ENCODE data around the gene RNF207.

The RNF207 gene

DNA sequence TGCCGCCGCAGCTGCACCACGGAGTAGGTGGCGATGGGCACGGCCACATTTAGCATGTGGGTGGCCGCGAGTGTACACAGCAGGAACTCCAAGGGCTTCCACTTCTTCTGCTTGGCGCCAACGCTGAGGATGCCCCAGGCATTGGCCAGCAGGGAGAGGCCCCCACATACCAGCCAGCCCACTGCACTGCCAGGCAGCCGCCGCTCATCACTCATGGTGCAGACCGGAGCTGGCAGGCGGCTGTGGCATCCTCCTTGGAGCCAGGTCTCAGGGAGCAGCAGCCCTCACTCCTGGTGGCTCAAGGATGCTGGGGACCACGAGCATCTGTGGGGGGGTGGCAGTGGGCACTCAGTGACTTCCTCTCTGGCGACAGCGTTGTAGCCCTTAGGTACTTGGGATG is 48.8 kb downstream of the RNF207 start:
- no peak overlapping the region for H2AK5ac ChIP-seq (ENCODE audit: low read depth, low read length)
- H3K23ac ChIP-seq (ENCODE audit: low read depth, low read length, poor library complexity) = peak overlapping the region; percentile 83
- peaks cover 15 to 20% of the 10 kb centered on the region in 2 donors for H3K36me3 ChIP-seq (replicated peaks in 1 of 2; ENCODE audit: control insufficient read depth in 2 of 2, insufficient read depth in 2 of 2, low read length in 2 of 2)
- H3K9ac ChIP-seq (ENCODE audit: low read depth, low read length, poor library complexity) = peak overlapping the region; percentile 68
- H3K18ac ChIP-seq (ENCODE audit: low read length) = peak overlapping the region; percentile 22
- H2BK120ac ChIP-seq (ENCODE audit: low read depth, low read length) = no peak overlapping the region
- no peak overlapping the region for H4K8ac ChIP-seq (ENCODE audit: low read depth, low read length)
- no peak overlapping the region for H3K4ac ChIP-seq (ENCODE audit: low read length)
- no peak overlapping the region for H2AFZ ChIP-seq (ENCODE audit: low read length)
- no peak overlapping the region for H3K4me2 ChIP-seq (ENCODE audit: insufficient read depth, low read length, poor library complexity, severe bottlenecking)
- no peak overlapping the region for H3K14ac ChIP-seq (ENCODE audit: low read length)
- no peak overlapping the region for H2BK5ac ChIP-seq (ENCODE audit: low read length)
- H3K27ac ChIP-seq (replicated peaks; ENCODE audit: low read length) = no peak overlapping the region
- no peaks in the 10 kb centered on the region for H3K9me3 ChIP-seq (replicated peaks in 1 of 2; ENCODE audit: control insufficient read depth in 2 of 2, insufficient read depth in 1 of 2, low read depth in 1 of 2, low read length in 2 of 2)
- H2BK12ac ChIP-seq (ENCODE audit: low read length) = no peak overlapping the region
- no peak for DNase-seq (ENCODE audit: low spot score)
- WGBS, 2 donors (ENCODE audit: extremely low coverage in 2 of 2, insufficient read length in 2 of 2, insufficient replicate concordance in 1 of 2) = no CpG with 5 or more reads among the region's 16 CpGs
- H3K4me3 ChIP-seq (ENCODE audit: low read length in 2 of 2) = no peak overlapping the region
- peaks cover 8% of the 10 kb centered on the region for H3K79me1 ChIP-seq (ENCODE audit: low read depth, low read length)
- peaks cover 2 to 8% of the 10 kb centered on the region in 2 donors for H3K4me1 ChIP-seq (ENCODE audit: control insufficient read depth in 2 of 2, insufficient read depth in 1 of 2, low read depth in 1 of 2, low read length in 2 of 2)
- H3K27me3 ChIP-seq (ENCODE audit: control insufficient read depth in 3 of 3, insufficient read depth in 3 of 3, low read depth in 1 of 3, low read length in 3 of 3) = peaks cover 0 to 13% (median 0%) of the 10 kb centered on the region in 3 experiments
- H2BK15ac ChIP-seq (ENCODE audit: low read length) = no peak overlapping the region
- no peak overlapping the region for H4K91ac ChIP-seq (ENCODE audit: low read depth, low read length, poor library complexity)

DNA sequence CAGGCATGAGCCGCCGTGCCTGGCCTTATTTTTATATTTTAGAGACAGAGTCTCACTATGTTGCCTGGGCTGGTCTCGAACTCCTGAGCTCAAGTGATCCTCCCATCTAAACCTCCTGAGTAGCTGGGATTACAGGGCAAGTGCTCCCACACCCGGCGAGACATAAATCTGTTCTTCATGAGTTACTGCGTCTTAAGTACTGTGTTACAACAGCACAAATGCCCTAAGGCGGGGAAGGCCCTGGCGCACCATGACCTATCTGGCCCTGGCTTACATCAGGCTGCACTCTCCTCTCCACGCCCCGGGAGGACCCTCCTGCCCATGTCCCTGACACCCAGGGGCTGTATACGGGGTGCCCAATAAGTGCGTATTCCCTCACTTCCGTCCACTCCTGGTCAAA is 50.7 kb downstream of the RNF207 start:
- no peak overlapping the region for H3K14ac ChIP-seq (ENCODE audit: low read length)
- peak overlapping the region; percentile 55 for H3K9ac ChIP-seq (ENCODE audit: low read depth, low read length, poor library complexity)
- H3K4ac ChIP-seq (ENCODE audit: low read length) = no peak overlapping the region
- H3K23ac ChIP-seq (ENCODE audit: low read depth, low read length, poor library complexity) = peak overlapping the region; percentile 8
- H3K4me2 ChIP-seq (ENCODE audit: insufficient read depth, low read length, poor library complexity, severe bottlenecking) = no peak overlapping the region
- H3K18ac ChIP-seq (ENCODE audit: low read length) = no peak overlapping the region
- H2BK5ac ChIP-seq (ENCODE audit: low read length) = no peak overlapping the region
- H4K8ac ChIP-seq (ENCODE audit: low read depth, low read length) = no peak overlapping the region
- DNase-seq (ENCODE audit: low spot score) = no peak
- no peak overlapping the region for H2AFZ ChIP-seq (ENCODE audit: low read length)
- H2AK5ac ChIP-seq (ENCODE audit: low read depth, low read length) = no peak overlapping the region
- no peak overlapping the region for H4K91ac ChIP-seq (ENCODE audit: low read depth, low read length, poor library complexity)
- H3K9me3 ChIP-seq (replicated peaks in 1 of 2; ENCODE audit: control insufficient read depth in 2 of 2, insufficient read depth in 1 of 2, low read depth in 1 of 2, low read length in 2 of 2) = no peaks in the 10 kb centered on the region
- H3K27ac ChIP-seq (replicated peaks; ENCODE audit: low read length) = no peak overlapping the region
- whole genome bisulfite sequencing, 2 donors (ENCODE audit: extremely low coverage in 2 of 2, insufficient read length in 2 of 2, insufficient replicate concordance in 1 of 2) = no CpG with 5 or more reads among the region's 13 CpGs
- no peak overlapping the region for H2BK15ac ChIP-seq (ENCODE audit: low read length)
- H3K4me3 ChIP-seq (ENCODE audit: low read length in 2 of 2) = no peak overlapping the region
- H3K36me3 ChIP-seq (replicated peaks in 1 of 2; ENCODE audit: control insufficient read depth in 2 of 2, insufficient read depth in 2 of 2, low read length in 2 of 2) = peaks cover 15 to 20% of the 10 kb centered on the region in 2 donors
- no peak overlapping the region for H2BK120ac ChIP-seq (ENCODE audit: low read depth, low read length)
- no peaks in the 10 kb centered on the region for H3K27me3 ChIP-seq (ENCODE audit: control insufficient read depth in 3 of 3, insufficient read depth in 3 of 3, low read depth in 1 of 3, low read length in 3 of 3)
- H3K4me1 ChIP-seq (ENCODE audit: control insufficient read depth in 2 of 2, insufficient read depth in 1 of 2, low read depth in 1 of 2, low read length in 2 of 2) = peaks cover 5 to 6% of the 10 kb centered on the region in 2 donors
- no peak overlapping the region for H2BK12ac ChIP-seq (ENCODE audit: low read length)
- H3K79me1 ChIP-seq (ENCODE audit: low read depth, low read length) = peaks cover 9% of the 10 kb centered on the region

DNA sequence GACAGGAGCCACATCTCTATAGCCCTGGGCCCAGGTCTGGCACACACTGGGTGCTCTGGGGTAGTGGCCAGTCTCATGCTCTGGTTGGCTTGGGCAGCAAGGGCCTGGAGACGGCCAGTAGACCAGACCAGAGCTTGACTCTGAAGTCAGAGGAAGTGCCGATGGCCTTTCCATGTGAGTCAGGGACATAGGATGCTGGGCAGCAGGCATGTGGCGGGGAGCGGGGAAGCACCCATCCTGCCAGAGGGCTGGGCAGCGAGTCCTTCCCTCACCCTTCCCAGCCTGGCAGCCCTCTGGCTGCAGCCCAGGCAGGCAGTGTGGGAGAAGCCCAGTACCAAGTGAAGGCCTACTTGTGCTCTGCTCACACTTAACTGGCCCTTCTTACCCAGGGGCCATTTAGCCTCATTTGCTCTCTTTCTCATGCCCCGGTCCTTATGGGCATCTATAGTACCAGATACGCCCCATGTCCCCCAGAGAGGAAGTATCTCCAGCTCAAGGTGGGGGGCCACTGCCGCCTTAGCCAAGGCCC is 51.7 kb downstream of the RNF207 start:
- H2BK15ac ChIP-seq (ENCODE audit: low read length) = no peak overlapping the region
- H3K9me3 ChIP-seq (replicated peaks in 1 of 2; ENCODE audit: control insufficient read depth in 2 of 2, insufficient read depth in 1 of 2, low read depth in 1 of 2, low read length in 2 of 2) = no peaks in the 10 kb centered on the region
- H3K36me3 ChIP-seq (replicated peaks in 1 of 2; ENCODE audit: control insufficient read depth in 2 of 2, insufficient read depth in 2 of 2, low read length in 2 of 2) = peaks cover 12 to 19% of the 10 kb centered on the region in 2 donors
- peaks cover 9% of the 10 kb centered on the region for H3K79me1 ChIP-seq (ENCODE audit: low read depth, low read length)
- no peak overlapping the region for H3K4ac ChIP-seq (ENCODE audit: low read length)
- no peak overlapping the region for H3K23ac ChIP-seq (ENCODE audit: low read depth, low read length, poor library complexity)
- no peak overlapping the region for H3K4me2 ChIP-seq (ENCODE audit: insufficient read depth, low read length, poor library complexity, severe bottlenecking)
- DNase-seq (ENCODE audit: low spot score) = no peak
- WGBS, 2 donors (ENCODE audit: extremely low coverage in 2 of 2, insufficient read length in 2 of 2, insufficient replicate concordance in 1 of 2) = no CpG with 5 or more reads among the region's 8 CpGs
- no peak overlapping the region for H4K8ac ChIP-seq (ENCODE audit: low read depth, low read length)
- H2BK12ac ChIP-seq (ENCODE audit: low read length) = no peak overlapping the region
- H4K91ac ChIP-seq (ENCODE audit: low read depth, low read length, poor library complexity) = no peak overlapping the region
- H3K9ac ChIP-seq (ENCODE audit: low read depth, low read length, poor library complexity) = no peak overlapping the region
- no peaks in the 10 kb centered on the region for H3K27me3 ChIP-seq (ENCODE audit: control insufficient read depth in 3 of 3, insufficient read depth in 3 of 3, low read depth in 1 of 3, low read length in 3 of 3)
- no peak overlapping the region for H2BK120ac ChIP-seq (ENCODE audit: low read depth, low read length)
- H3K18ac ChIP-seq (ENCODE audit: low read length) = no peak overlapping the region
- H2BK5ac ChIP-seq (ENCODE audit: low read length) = no peak overlapping the region
- H2AFZ ChIP-seq (ENCODE audit: low read length) = no peak overlapping the region
- H3K4me3 ChIP-seq (ENCODE audit: low read length in 2 of 2) = no peak overlapping the region
- peaks cover 10 to 12% of the 10 kb centered on the region in 2 donors for H3K4me1 ChIP-seq (ENCODE audit: control insufficient read depth in 2 of 2, insufficient read depth in 1 of 2, low read depth in 1 of 2, low read length in 2 of 2)
- peak overlapping the region; percentile 10 for H3K14ac ChIP-seq (ENCODE audit: low read length)
- no peak overlapping the region for H2AK5ac ChIP-seq (ENCODE audit: low read depth, low read length)
- H3K27ac ChIP-seq (replicated peaks; ENCODE audit: low read length) = no peak overlapping the region

DNA sequence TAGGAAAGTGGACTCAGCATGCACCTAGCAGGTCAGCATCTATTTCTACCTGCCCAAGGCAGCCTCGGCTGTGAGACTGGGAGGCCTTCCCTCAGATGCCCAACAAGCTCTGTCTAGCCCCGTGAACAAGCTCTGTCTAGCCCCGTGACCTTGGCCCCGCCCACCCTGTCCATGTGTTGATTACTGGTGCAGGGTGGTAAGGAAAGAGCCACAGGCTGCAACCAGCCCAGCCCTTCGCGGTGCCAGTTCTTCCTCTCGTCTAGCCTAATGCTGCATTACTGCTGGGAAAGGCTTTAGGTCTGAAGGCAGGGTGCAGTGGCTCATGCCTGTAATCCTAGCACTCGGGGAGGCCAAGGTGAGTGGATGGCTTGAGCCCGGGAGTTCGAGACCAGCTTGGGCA is 52.8 kb downstream of the RNF207 start:
- Histone ChIP-seq H3K4ac (ENCODE audit: low read length) (no peak overlapping the region), H4K91ac (ENCODE audit: low read depth, low read length, poor library complexity) (no peak overlapping the region), H3K36me3 (replicated peaks in 1 of 2; ENCODE audit: control insufficient read depth in 2 of 2, insufficient read depth in 2 of 2, low read length in 2 of 2) (peaks cover 10 to 11% of the 10 kb centered on the region in 2 donors), H3K4me1 (ENCODE audit: control insufficient read depth in 2 of 2, insufficient read depth in 1 of 2, low read depth in 1 of 2, low read length in 2 of 2) (peaks cover 10 to 18% of the 10 kb centered on the region in 2 donors), H3K4me2 (ENCODE audit: insufficient read depth, low read length, poor library complexity, severe bottlenecking) (no peak overlapping the region), H3K27ac (replicated peaks; ENCODE audit: low read length) (no peak overlapping the region), H3K14ac (ENCODE audit: low read length) (no peak overlapping the region), H2AK5ac (ENCODE audit: low read depth, low read length) (no peak overlapping the region), H2BK15ac (ENCODE audit: low read length) (no peak overlapping the region), H3K18ac (ENCODE audit: low read length) (no peak overlapping the region), H4K8ac (ENCODE audit: low read depth, low read length) (no peak overlapping the region), H3K79me1 (ENCODE audit: low read depth, low read length) (peaks cover 9% of the 10 kb centered on the region), H2AFZ (ENCODE audit: low read length) (no peak overlapping the region), H2BK120ac (ENCODE audit: low read depth, low read length) (no peak overlapping the region), H3K4me3 (ENCODE audit: low read length in 2 of 2) (no peak overlapping the region), H2BK5ac (ENCODE audit: low read length) (no peak overlapping the region), H2BK12ac (ENCODE audit: low read length) (no peak overlapping the region), H3K9ac (ENCODE audit: low read depth, low read length, poor library complexity) (no peak overlapping the region), H3K27me3 (ENCODE audit: control insufficient read depth in 3 of 3, insufficient read depth in 3 of 3, low read depth in 1 of 3, low read length in 3 of 3) (no peaks in the 10 kb centered on the region), H3K23ac (ENCODE audit: low read depth, low read length, poor library complexity) (no peak overlapping the region), H3K9me3 (replicated peaks in 1 of 2; ENCODE audit: control insufficient read depth in 2 of 2, insufficient read depth in 1 of 2, low read depth in 1 of 2, low read length in 2 of 2) (no peaks in the 10 kb centered on the region)
- no CpG with 5 or more reads among the region's 10 CpGs for WGBS, 2 donors (ENCODE audit: extremely low coverage in 2 of 2, insufficient read length in 2 of 2, insufficient replicate concordance in 1 of 2)
- DNase-seq (ENCODE audit: low spot score) = no peak

All from neuronal stem cell (in vitro differentiated cells).